ENCODE data around the gene NCOA4. TPM values are rescaled to one million over a fixed set of nuclear protein-coding genes. Genes with fewer than 3 reads are reported as not detected.
"Not testable (repeated sequence)": the region's sequence is repeated elsewhere in the genome, so short reads cannot be mapped to it uniquely, and the experiment has no call there.

NCOA4 gene
- total RNA-seq, 1 experiment from 2014 or later: 146 TPM

GRCh38 chr10:46055771-46056170 is 25.3 kb upstream of the NCOA4 start:
- in situ Hi-C loops (cut with HindIII; ENCODE audit: low pct_unique_long_range_greater_than_20kb, low sequenced_read_pairs): no loop called here
- no peak for DNase-seq (ENCODE audit: low read depth, low spot score)

- no peak for DNase-seq (ENCODE audit: low read depth, low spot score)
- in situ Hi-C loops (cut with HindIII; ENCODE audit: low pct_unique_long_range_greater_than_20kb, low sequenced_read_pairs): no loop called here
Observed at GRCh38 chr10:46053534-46054434, 23.4 kb upstream of the NCOA4 start.

GRCh38 chr10:46052791-46053375 is 22.5 kb upstream of the NCOA4 start:
- in situ Hi-C loops (cut with HindIII; ENCODE audit: low pct_unique_long_range_greater_than_20kb, low sequenced_read_pairs): no loop called here
- DNase-seq (ENCODE audit: low read depth, low spot score): no peak

- DNase-seq (ENCODE audit: low read depth, low spot score): no peak
- in situ Hi-C loops (cut with HindIII; ENCODE audit: low pct_unique_long_range_greater_than_20kb, low sequenced_read_pairs): no loop called here
Observed at GRCh38 chr10:46052057-46052790, 21.8 kb upstream of the NCOA4 start.

- in situ Hi-C loops (cut with HindIII; ENCODE audit: low pct_unique_long_range_greater_than_20kb, low sequenced_read_pairs): no loop called here
- DNase-seq (ENCODE audit: low read depth, low spot score): no peak
Observed at GRCh38 chr10:46050941-46051623, 20.7 kb upstream of the NCOA4 start.

GRCh38 chr10:46049497-46049831 is 19.0 kb upstream of the NCOA4 start:
- DNase-seq (ENCODE audit: low read depth, low spot score); in situ Hi-C loops (cut with HindIII; ENCODE audit: low pct_unique_long_range_greater_than_20kb, low sequenced_read_pairs): not testable (repeated sequence)

- in situ Hi-C loops (cut with HindIII; ENCODE audit: low pct_unique_long_range_greater_than_20kb, low sequenced_read_pairs): no loop called here
- no peak for DNase-seq (ENCODE audit: low read depth, low spot score)
Observed at GRCh38 chr10:46048152-46048551, 17.7 kb upstream of the NCOA4 start.

- no peak for DNase-seq (ENCODE audit: low read depth, low spot score)
- in situ Hi-C loops (cut with HindIII; ENCODE audit: low pct_unique_long_range_greater_than_20kb, low sequenced_read_pairs): no loop called here
Observed at GRCh38 chr10:46046261-46046660, 15.8 kb upstream of the NCOA4 start, which contains the start of gene MSMB. MSMB (minus strand) TSS chr10:46046269; CDS start chr10:46046237, 32 bp downstream.

GRCh38 chr10:46042527-46042926 is 12.1 kb upstream of the NCOA4 start:
- no peak for DNase-seq (ENCODE audit: low read depth, low spot score)
- in situ Hi-C loops (cut with HindIII; ENCODE audit: low pct_unique_long_range_greater_than_20kb, low sequenced_read_pairs): no loop called here

- in situ Hi-C loops (cut with HindIII; ENCODE audit: low pct_unique_long_range_greater_than_20kb, low sequenced_read_pairs): no loop called here
- DNase-seq (ENCODE audit: low read depth, low spot score): no peak
Observed at GRCh38 chr10:46040004-46040403, 9.6 kb upstream of the NCOA4 start.

- in situ Hi-C loops (cut with HindIII; ENCODE audit: low pct_unique_long_range_greater_than_20kb, low sequenced_read_pairs): no loop called here
- DNase-seq (ENCODE audit: low read depth, low spot score): no peak
Observed at GRCh38 chr10:46037107-46037825, 6.8 kb upstream of the NCOA4 start.

- in situ Hi-C loops (cut with HindIII; ENCODE audit: low pct_unique_long_range_greater_than_20kb, low sequenced_read_pairs): no loop called here
- no peak for DNase-seq (ENCODE audit: low read depth, low spot score)
Observed at GRCh38 chr10:46035923-46036849, 5.8 kb upstream of the NCOA4 start.

- in situ Hi-C loops (cut with HindIII; ENCODE audit: low pct_unique_long_range_greater_than_20kb, low sequenced_read_pairs): no loop called here
- DNase-seq (ENCODE audit: low read depth, low spot score): peak; percentile 32
Observed at GRCh38 chr10:46033602-46034011, 3.2 kb upstream of the NCOA4 start.

GRCh38 chr10:46031648-46032532 is 1.5 kb upstream of the NCOA4 start:
- in situ Hi-C loops (cut with HindIII; ENCODE audit: low pct_unique_long_range_greater_than_20kb, low sequenced_read_pairs): no loop called here
- no peak for DNase-seq (ENCODE audit: low read depth, low spot score)

- no peak for DNase-seq (ENCODE audit: low read depth, low spot score)
- in situ Hi-C loops (cut with HindIII; ENCODE audit: low pct_unique_long_range_greater_than_20kb, low sequenced_read_pairs): no loop called here
Observed at GRCh38 chr10:46029461-46030030, 877 bp downstream of the NCOA4 start.
